Activated CD8-positive, alpha-beta memory T cell treated with anti-CD3 and anti-CD28 coated beads, Interleukin-2, amount 50 U/mL, for 24 hours (primary cell): ENCODE measurements around the gene MGLL.
"Not testable (repeated sequence)": the region's sequence is repeated elsewhere in the genome, so short reads cannot be mapped to it uniquely, and the experiment has no call there.

Source experiments
- DNase-seq: peaks from one replicate; pipeline ENCODE4 v3.0.0-alpha.2; 2020; ENCODE audit errors: extremely low read depth

Gene MGLL

GRCh38 chr3:127658234-127658633 lies 164.1 kb downstream of the MGLL start:
- no peak for DNase-seq

GRCh38 chr3:127656906-127657305 lies 165.4 kb downstream of the MGLL start:
- DNase-seq, result no peak

DNA sequence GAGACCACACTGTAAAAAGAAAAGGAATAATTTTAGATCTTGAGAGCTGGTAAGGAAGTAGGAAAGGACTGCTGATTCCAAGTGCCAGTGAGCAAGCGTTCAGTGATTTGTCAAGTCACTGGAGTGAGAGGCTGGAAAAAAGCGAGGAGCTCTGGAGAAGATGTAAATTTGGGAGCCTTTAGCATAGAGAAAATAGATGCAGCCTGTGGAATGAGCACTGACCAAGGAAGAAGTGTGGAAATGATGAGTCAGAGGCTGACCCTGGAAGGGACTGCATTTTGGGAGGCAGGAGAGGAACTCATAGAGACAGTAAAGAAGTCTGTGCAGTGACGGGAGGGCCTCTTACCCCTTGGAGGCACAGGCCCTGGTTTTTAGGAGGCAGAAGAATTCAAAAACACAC lies 166.7 kb downstream of the MGLL start:
- no peak for DNase-seq

- not testable (repeated sequence) for DNase-seq
Measured at GRCh38 chr3:127654993-127655392, 167.3 kb downstream of the MGLL start.

GRCh38 chr3:127654374-127654773 lies 167.9 kb downstream of the MGLL start:
- DNase-seq, result no peak

- DNase-seq, result no peak
Measured at GRCh38 chr3:127652246-127652995, 169.9 kb downstream of the MGLL start.

DNA sequence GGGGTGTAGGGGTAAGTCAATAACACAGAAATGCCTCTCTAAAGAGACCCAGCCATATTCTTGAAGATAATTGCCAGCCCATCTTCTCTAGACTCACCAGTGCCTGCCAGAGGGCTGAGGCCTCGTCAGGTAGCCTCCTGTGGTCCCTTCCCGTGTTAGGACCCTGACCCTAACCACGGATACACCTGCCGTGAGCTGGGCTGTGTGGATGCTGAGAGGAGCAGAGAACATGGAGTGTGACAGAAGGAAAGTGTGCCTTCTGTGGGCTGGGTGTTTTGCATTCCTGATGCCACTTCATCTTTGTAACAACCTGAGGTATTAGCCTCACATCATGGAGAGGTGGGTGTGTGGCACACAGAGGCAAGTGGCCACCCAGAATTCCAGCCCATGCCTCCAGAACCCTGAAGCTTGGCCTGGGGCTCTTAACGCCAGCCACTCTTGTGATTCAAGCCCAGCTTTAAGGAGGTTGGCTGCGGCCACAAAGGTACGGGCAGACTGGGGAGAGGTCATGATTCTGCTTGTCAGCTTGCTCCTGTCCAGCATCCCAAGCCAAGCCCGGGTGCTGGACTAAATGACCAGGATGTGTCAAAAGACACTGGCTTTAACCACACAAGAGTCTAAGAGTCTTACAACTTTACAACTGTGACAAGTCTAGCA lies 170.7 kb downstream of the MGLL start:
- DNase-seq, result no peak

DNA sequence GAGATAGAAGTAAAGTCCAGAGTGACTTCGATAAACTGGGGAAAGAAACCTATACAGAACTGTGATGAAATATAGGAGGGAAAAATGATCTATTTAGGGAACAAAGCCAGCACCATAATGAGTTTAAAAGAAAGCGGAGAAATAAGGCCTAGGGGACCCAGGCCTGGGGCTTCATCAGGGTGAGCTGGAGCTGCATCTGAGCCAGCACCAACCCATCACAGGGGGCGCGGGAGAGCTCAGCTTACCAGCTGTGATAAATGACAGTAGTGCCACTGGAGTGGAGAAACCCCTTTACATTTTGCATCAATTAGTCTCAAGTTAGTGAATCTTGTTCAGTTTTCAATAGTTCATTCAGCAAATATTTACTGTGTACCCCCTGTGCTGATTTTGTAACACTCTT lies 172.1 kb downstream of the MGLL start:
- DNase-seq, result no peak

DNA sequence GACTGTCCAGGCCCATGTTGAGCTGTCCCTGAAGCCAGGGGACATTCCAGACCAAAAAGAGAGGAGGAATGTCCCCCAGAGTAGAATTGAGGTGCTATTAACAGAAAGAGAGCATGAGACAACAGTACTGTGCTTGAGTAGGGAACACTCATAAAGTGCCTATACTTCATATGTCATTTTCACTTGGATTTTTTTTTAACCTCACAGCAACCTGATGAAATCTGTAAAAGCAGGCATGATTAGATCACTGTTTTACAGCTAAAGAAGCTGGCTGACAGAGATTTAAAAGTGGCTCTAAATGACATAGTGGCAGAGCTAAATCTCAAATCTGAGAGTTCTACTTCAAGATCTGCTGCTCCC lies 174.5 kb downstream of the MGLL start:
- no peak for DNase-seq

DNA sequence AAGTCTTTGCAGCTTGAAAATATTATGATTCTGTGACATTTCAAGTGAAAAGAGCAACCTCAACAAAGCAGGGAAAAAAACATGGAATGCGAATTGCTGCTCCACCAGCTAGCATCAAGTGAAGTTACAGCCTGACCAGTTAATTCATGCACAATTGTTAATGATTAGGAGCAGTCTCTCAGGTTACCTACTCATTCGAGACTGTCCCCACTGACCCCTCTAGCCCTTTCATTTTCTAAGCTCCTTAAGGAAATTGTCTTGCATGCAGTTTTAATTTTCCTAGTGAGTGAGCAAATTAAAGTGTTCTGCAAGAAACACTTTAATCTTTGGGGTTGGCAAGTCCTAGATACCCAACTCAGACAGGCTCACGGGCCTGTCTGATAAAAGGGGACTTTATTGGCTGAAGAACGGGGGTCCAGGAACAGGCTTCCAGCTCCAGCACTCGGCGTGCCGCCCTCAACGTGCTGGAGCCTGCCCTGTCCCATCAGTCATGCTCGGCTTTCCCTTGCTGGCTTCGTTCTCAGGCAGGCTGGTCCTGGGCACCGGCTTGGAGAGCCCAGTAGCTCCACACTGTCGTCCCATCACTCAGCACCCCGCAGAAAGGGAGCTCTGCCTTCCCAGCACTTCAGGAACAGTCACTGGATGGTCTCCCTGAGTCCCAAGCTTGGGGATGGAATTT lies 175.0 kb downstream of the MGLL start:
- DNase-seq, result no peak

- no peak for DNase-seq
Measured at GRCh38 chr3:127646501-127647046, 175.7 kb downstream of the MGLL start.

DNA sequence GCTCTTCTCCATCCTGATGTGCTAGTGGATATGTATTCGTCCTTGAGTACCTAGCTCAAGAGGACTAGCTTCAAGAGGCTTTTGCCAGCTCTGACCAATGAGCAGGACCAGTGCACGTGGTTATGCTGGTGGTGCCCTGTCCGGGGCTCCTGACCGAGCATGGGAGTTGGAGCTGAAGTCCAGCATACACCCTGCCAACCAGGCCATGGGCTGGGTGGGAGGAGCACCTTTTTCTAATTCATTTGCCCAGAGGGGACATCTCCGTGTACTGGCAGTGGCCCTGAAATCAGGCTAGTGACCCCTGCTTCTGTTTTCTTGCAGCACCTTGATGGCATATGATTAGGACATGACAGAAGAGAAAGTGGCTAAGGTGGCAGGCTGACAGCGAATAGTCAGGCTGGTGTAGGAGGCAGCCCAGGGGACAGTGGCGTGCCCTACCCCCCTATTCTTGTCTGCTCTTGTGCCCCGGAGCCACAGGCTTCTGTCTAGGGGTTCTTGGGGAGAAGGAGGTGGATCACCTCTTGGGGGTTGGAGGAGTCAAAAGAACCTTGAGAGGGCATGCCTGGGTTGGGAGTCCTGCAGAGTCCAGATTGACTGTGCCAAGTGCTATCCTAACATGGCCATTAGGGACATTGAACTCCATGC lies 176.8 kb downstream of the MGLL start:
- no peak for DNase-seq

GRCh38 chr3:127644641-127645370 lies 177.5 kb downstream of the MGLL start:
- DNase-seq, result no peak

DNA sequence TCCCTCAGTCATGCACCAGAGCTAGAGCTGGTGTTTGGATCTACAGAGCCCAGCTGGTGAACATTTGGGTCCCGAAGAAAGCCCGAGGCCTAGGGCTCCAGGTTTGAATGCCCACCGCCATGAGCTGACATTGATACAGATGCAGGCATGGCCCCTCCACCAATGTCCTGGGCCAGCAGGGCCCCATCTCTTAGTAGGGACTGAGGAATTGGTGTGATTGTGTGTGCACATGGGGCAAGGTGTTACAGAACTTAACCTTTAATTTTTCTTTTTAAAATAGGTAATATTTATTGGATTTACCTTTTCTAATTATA lies 182.3 kb downstream of the MGLL start:
- no peak for DNase-seq

DNA sequence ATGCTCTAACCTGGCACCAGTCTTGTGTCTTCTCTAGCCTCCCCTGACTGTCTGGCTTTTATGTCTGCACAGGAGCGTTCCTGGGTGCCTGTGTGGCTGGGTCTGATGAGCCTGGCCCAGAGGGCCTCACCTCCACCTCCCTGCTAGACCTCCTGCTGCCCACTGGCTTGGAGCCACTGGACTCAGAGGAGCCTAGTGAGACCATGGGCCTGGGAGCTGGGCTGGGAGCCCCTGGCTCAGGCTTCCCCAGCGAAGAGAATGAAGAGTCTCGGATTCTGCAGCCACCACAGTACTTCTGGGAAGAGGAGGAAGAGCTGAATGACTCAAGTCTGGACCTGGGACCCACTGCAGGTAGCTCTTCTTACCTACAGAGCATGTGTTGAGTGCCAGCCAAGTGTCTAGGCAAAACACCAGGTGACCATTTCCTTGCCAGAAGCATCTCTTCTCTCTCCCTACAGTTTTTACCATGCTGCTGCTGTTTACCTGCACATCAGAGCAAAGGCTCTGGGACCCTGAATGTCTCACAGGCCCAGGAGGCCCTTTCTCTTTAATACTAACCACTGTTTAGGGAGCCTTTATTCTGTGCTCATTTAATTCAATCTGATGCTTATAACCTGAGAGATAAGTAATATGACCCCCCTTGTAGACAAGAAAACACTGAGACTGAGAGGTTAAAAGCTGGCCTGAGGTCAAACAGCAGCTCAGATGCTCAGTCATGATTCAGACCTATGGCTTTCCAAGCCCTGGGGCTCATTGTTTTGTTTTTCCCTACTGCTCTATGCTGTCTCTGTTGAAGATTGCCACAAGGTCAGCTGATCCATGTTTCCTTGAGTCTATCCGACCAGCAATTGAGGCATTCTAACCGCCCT lies 182.9 kb downstream of the MGLL start:
- DNase-seq, result no peak
